ENCODE results near the gene COL4A6.

The COL4A6 gene

GRCh38 chrX:108312957-108313356, 125.3 kb downstream of the COL4A6 start:
- Histone ChIP-seq H3K4me2 (ENCODE audit: low read depth, low read length, poor library complexity, severe bottlenecking) (no peak overlapping the region), H3K4me3 (ENCODE audit: low read length, poor library complexity, severe bottlenecking) (no peak overlapping the region), H3K9me2 (replicated peaks; ENCODE audit: low read depth, low read length) (no peaks in the 10 kb centered on the region), H3K79me2 (ENCODE audit: insufficient read depth, low read length) (no peaks in the 10 kb centered on the region), H3F3A (ENCODE audit: low read depth) (no peaks in the 10 kb centered on the region), H3K4me1 (ENCODE audit: insufficient read depth, low read length, poor library complexity, severe bottlenecking) (no peaks in the 10 kb centered on the region), H3K27me3 (ENCODE audit: insufficient read depth, low read length, poor library complexity, severe bottlenecking) (no peaks in the 10 kb centered on the region), H3K36me3 (ENCODE audit: insufficient read depth, low read length) (no peaks in the 10 kb centered on the region), H3K9ac (ENCODE audit: low read depth, low read length, poor library complexity, severe bottlenecking) (no peak overlapping the region), H3K9me3 (ENCODE audit: insufficient read depth, low read depth, low read length) (no peaks in the 10 kb centered on the region), H4K20me1 (ENCODE audit: insufficient read depth, low read length, poor library complexity, severe bottlenecking) (no peaks in the 10 kb centered on the region), H2AFZ (ENCODE audit: low read length) (no peak overlapping the region)
- TF ChIP-seq EZH2phosphoT487 (IDR thresholded peaks at IDR 0.05; ENCODE audit: borderline replicate concordance) (no peak), CTCF (conservative IDR thresholded peaks at IDR 0.05; ENCODE audit: low read length) (no peak)

GRCh38 chrX:108312011-108312410, 126.2 kb downstream of the COL4A6 start:
- H3K79me2 ChIP-seq (ENCODE audit: insufficient read depth, low read length), result no peaks in the 10 kb centered on the region
- no peaks in the 10 kb centered on the region for H3K36me3 ChIP-seq (ENCODE audit: insufficient read depth, low read length)
- H3K4me1 ChIP-seq (ENCODE audit: insufficient read depth, low read length, poor library complexity, severe bottlenecking), result no peaks in the 10 kb centered on the region
- H3K9me3 ChIP-seq (ENCODE audit: insufficient read depth, low read depth, low read length), result no peaks in the 10 kb centered on the region
- no peaks in the 10 kb centered on the region for H3F3A ChIP-seq (ENCODE audit: low read depth)
- H3K27me3 ChIP-seq (ENCODE audit: insufficient read depth, low read length, poor library complexity, severe bottlenecking), result no peaks in the 10 kb centered on the region
- TF ChIP-seq EZH2phosphoT487 (IDR thresholded peaks at IDR 0.05; ENCODE audit: borderline replicate concordance), result no peak
- no peak for TF ChIP-seq CTCF (conservative IDR thresholded peaks at IDR 0.05; ENCODE audit: low read length)
- H3K4me3 ChIP-seq (ENCODE audit: low read length, poor library complexity, severe bottlenecking), result no peak overlapping the region
- H4K20me1 ChIP-seq (ENCODE audit: insufficient read depth, low read length, poor library complexity, severe bottlenecking), result no peaks in the 10 kb centered on the region
- no peak overlapping the region for H3K4me2 ChIP-seq (ENCODE audit: low read depth, low read length, poor library complexity, severe bottlenecking)
- no peak overlapping the region for H3K9ac ChIP-seq (ENCODE audit: low read depth, low read length, poor library complexity, severe bottlenecking)
- no peak overlapping the region for H2AFZ ChIP-seq (ENCODE audit: low read length)
- no peaks in the 10 kb centered on the region for H3K9me2 ChIP-seq (replicated peaks; ENCODE audit: low read depth, low read length)

- Histone ChIP-seq H3K4me1 (ENCODE audit: insufficient read depth, low read length, poor library complexity, severe bottlenecking) (no peaks in the 10 kb centered on the region), H3K4me2 (ENCODE audit: low read depth, low read length, poor library complexity, severe bottlenecking) (no peak overlapping the region), H3K9ac (ENCODE audit: low read depth, low read length, poor library complexity, severe bottlenecking) (no peak overlapping the region), H3F3A (ENCODE audit: low read depth) (no peaks in the 10 kb centered on the region), H3K9me2 (replicated peaks; ENCODE audit: low read depth, low read length) (no peaks in the 10 kb centered on the region), H2AFZ (ENCODE audit: low read length) (no peak overlapping the region), H4K20me1 (ENCODE audit: insufficient read depth, low read length, poor library complexity, severe bottlenecking) (no peaks in the 10 kb centered on the region), H3K9me3 (ENCODE audit: insufficient read depth, low read depth, low read length) (no peaks in the 10 kb centered on the region), H3K4me3 (ENCODE audit: low read length, poor library complexity, severe bottlenecking) (no peak overlapping the region), H3K79me2 (ENCODE audit: insufficient read depth, low read length) (no peaks in the 10 kb centered on the region), H3K36me3 (ENCODE audit: insufficient read depth, low read length) (no peaks in the 10 kb centered on the region), H3K27me3 (ENCODE audit: insufficient read depth, low read length, poor library complexity, severe bottlenecking) (no peaks in the 10 kb centered on the region)
- TF ChIP-seq CTCF (conservative IDR thresholded peaks at IDR 0.05; ENCODE audit: low read length) (no peak), EZH2phosphoT487 (IDR thresholded peaks at IDR 0.05; ENCODE audit: borderline replicate concordance) (no peak)
Observed at GRCh38 chrX:108310506-108310905, 127.7 kb downstream of the COL4A6 start.

All from Loucy (cell line).